CD4-positive, alpha-beta T cell treated with Interleukin-12 subunit alpha and Interleukin-12 subunit beta, for 1 hour (primary cell): ENCODE measurements around the gene TPST1.
"Not testable (repeated sequence)": the region's sequence is repeated elsewhere in the genome, so short reads cannot be mapped to it uniquely, and the experiment has no call there.

Experiments
- DNase-seq: peaks from one replicate; pipeline ENCODE4 v3.0.0-alpha.2; 2020

TPST1 gene

DNA sequence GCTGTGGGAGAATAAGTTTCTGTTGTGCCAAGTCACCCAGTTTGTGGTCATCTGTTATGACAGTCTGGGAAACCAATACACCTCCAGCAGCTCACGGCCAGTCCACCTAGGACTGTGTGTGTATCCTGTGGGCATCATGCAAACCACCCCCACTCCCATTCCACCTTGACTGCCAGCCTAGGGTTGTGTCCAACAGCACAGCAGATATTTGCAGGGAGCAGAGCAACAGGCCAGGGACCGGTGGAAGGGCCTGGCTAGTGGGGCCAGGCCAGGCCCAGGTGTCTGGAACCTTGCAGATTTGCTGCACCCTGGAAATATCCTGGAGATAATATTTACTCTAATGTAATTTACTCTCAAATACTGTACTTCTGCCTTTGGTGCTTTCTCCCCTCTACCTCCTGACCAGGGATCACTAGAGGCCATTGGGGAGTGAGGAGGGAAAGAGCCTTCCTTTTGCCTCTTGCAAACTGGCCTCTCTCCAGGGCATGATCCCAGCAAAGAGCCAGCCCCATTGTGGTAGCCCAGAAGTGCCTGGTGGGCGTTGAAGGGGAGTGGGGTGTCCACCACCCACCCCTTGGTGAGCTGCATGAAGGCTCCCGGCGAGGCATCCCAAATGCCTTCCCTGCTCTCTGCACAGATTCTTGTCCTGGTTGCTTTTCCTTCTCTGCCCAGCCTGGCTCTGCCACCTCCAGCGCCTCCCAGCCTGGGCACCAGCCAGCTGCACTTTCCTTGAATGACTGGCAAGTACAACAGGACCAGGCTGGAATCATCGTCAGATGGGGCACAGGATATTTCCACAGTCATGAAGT is 15.2 kb upstream of the TPST1 start:
- no peak for DNase-seq

GRCh38 chr7:66190504-66190857 is 14.7 kb upstream of the TPST1 start:
- no peak for DNase-seq

GRCh38 chr7:66193146-66193725 is 11.9 kb upstream of the TPST1 start:
- DNase-seq = no peak

GRCh38 chr7:66198469-66198868 is 6.7 kb upstream of the TPST1 start:
- DNase-seq = no peak

GRCh38 chr7:66198956-66199355 is 6.2 kb upstream of the TPST1 start:
- DNase-seq = no peak

DNA sequence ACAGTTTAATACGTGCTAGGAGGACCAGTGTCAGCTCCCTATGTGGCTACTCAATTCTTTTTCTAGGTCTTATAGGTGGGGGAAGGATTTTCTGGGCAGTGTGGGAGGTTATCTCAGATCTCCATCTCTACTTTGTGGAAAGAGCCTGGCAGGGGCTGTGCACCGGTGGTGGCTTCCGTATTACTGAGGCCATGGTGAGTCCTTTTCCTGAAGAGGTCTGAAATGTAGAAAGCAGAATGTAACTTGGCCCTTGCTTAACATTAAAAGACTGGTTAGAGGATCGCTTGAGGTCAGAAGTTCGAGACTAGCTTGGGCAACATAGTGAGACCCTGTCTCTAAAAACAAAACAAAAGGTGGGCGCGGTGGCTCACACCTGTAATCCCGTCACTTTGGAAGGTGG is 2.7 kb upstream of the TPST1 start:
- no peak for DNase-seq

GRCh38 chr7:66205741-66206090 is 582 bp downstream of the TPST1 start:
- no peak for DNase-seq

DNA sequence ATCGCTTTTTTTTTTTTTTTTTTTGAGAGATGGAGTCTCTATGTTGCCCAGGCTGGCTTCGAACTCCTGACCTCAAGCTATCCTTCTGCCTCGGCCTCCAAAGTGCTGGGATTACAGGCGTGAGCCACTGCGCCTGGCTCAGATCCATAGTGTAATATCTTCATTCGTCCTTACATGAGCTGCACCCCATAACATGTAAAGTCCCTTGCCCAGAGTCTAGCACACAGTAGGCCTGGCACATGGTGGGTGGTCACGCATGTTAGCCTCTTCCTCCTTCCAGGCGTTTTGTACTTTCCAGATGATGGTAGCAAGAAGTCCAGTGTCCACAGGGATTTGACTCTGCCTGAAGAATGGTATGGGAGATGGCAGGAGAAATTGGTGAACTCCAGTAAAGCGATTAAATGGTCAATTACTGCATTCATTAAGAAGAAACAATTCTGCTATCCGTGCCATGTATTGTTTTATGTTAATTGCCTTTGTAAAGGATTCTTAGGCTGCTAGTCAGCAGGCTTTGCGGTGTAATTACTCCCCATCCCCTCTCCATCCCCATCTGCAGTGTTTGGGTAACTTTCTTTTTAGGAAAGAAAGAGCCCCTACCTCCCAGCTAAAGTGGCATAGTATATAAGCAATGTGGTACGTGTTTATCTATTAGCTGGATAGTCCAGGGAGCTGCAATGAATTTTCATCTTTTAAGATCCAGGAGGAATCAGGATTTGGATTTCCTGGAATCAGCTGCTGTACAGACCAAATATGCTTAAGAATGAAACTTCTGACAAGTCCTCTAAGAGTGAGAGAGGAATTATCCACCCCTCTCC is 1.2 kb downstream of the TPST1 start:
- DNase-seq = no peak

DNA sequence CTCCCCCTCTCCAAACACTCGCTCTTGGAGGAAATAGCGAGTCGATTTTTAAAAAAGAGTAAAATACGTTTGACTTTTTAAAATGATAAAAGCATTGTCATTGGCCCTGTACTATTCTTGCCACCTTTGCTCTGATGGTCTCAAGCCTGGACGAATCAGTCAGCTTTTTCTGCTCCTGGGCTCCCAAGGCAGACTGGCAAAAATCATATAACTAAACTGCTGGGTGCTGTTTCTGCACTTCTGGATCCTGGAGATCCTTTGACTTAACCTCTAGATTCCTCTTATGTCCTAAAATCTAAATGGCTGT is 1.8 kb downstream of the TPST1 start:
- DNase-seq = no peak

- DNase-seq = no peak
Observed at GRCh38 chr7:66207540-66207939, 2.4 kb downstream of the TPST1 start.

GRCh38 chr7:66211429-66211828 is 6.3 kb downstream of the TPST1 start:
- DNase-seq = no peak

GRCh38 chr7:66213637-66214036 is 8.5 kb downstream of the TPST1 start:
- no peak for DNase-seq

DNA sequence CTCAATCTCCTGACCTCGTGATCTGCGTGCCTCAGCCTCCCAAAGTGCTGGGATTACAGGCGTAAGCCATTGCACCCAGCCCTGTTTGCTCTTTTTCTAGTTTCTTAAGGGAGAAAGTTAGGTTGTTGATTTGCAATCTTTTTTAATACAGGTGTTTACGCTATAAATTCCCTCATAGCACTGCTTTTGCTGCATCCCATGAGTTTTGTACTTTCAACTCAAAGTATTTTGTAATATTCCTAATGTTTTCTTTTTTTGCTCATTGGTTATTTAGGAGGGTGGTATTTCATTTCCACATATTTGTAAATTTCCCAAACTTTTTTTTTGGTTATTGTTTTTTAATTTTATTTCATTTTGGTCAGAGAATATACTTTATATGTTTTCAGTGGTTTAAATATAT is 11.6 kb downstream of the TPST1 start:
- DNase-seq = no peak

DNA sequence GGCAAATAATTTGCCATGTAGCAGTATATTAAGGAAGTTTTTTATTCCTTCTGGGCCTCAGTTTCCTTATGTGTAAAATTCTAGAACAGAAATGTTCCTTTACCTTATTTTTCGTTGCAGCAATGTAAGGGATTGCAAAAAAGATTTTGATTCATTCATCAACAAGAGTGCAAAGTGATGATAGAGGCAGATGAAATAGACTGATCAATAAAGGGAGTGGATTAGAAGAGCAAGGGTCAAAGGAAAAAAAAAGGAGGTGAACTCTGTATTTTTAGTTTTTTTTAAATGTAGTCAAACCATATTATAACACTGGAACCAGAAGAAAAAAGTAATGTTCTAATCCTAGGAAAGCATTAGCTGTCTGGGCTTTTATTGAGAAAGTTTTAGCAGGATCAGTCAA is 14.7 kb downstream of the TPST1 start:
- DNase-seq = no peak

DNA sequence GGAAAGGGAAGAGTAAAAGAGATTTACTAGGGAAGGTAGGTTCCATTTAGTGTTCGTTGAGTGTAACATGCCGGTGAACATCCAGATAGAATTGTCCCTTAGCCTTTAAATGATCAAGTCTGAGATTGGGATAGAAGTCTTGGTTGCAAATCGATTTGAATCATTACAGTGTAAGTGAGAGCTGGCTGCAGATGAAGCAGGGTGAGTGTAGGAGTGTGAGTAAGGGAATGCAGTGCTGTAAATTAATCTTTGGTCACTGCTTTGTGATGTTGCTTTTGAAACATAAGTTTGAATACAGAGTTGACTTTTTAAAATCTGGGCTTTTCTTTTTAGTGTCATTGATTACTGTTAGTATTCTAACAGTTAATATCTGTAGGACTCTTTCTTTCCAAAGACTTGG is 16.3 kb downstream of the TPST1 start:
- DNase-seq = no peak

- no peak for DNase-seq
Observed at GRCh38 chr7:66227808-66228207, 22.7 kb downstream of the TPST1 start.

GRCh38 chr7:66231326-66232216 is 26.4 kb downstream of the TPST1 start:
- DNase-seq = not testable (repeated sequence)

GRCh38 chr7:66233638-66234037 is 28.5 kb downstream of the TPST1 start:
- DNase-seq = no peak

GRCh38 chr7:66236713-66237303 is 31.7 kb downstream of the TPST1 start:
- no peak for DNase-seq

- DNase-seq = no peak
Observed at GRCh38 chr7:66237906-66238772, 33.0 kb downstream of the TPST1 start.

DNA sequence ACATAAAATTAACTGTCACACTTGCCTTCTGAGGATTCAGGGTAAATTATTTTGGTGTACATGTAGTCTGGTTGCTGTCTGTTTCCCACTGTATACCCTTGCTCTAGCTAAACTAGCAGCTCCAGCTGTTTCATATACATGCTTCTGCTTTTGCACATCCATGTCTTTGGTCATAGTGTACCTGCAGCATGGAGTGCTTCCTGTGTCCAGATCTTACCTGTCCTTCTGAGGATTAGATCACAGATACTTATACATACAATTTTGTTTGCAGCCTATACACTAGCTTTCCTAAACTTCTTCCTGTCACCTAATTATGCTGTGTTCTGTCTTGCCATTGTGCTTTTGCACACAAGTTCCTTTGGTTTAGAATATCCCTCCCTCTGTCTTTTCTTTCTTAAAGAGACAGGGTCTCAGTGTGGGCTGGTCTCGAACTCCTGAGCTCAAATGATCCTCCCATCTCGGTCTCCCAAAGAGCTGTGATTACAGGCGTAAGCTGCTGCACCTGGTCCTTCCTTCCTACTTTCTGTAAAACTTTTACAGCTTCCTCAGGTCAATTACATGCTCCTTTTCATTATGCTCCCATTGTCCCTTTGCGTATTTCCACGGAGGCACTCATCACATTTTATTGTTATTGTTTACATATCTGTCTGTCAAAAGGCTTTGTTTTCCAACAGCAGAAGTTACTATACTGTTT is 33.8 kb downstream of the TPST1 start:
- no peak for DNase-seq
